Measurements from ENCODE around the gene CD200. TPM values are rescaled to one million over a fixed set of nuclear protein-coding genes. Genes with fewer than 3 reads are reported as not detected.
"Not testable (repeated sequence)": the region's sequence is repeated elsewhere in the genome, so short reads cannot be mapped to it uniquely, and the experiment has no call there.

Gene CD200
- total RNA-seq, 1 donor, result 12.1 TPM

GRCh38 chr3:112354642-112355306 is 21.8 kb downstream of the CD200 start:
- DNase-seq (ENCODE audit: low read depth in 2 of 3, low spot score in 2 of 3), result no peak

GRCh38 chr3:112355307-112355687 is 22.3 kb downstream of the CD200 start:
- no peak for DNase-seq (ENCODE audit: low read depth in 2 of 3, low spot score in 2 of 3)

GRCh38 chr3:112357930-112358780 is 25.2 kb downstream of the CD200 start:
- peak in 1 of 3 donors; percentile 19 for DNase-seq (ENCODE audit: low read depth in 2 of 3, low spot score in 2 of 3)

GRCh38 chr3:112360561-112360960 is 27.6 kb downstream of the CD200 start:
- DNase-seq (ENCODE audit: low read depth in 2 of 3, low spot score in 2 of 3), result no peak

- DNase-seq (ENCODE audit: low read depth in 2 of 3, low spot score in 2 of 3), result no peak
Measured at GRCh38 chr3:112362221-112362620, 29.3 kb downstream of the CD200 start.

GRCh38 chr3:112364291-112364690 is 31.3 kb downstream of the CD200 start:
- DNase-seq (ENCODE audit: low read depth in 2 of 3, low spot score in 2 of 3), result peak in 1 of 3 donors; percentile 12

GRCh38 chr3:112365035-112365434 is 32.1 kb downstream of the CD200 start:
- DNase-seq (ENCODE audit: low read depth in 2 of 3, low spot score in 2 of 3), result no peak

DNA sequence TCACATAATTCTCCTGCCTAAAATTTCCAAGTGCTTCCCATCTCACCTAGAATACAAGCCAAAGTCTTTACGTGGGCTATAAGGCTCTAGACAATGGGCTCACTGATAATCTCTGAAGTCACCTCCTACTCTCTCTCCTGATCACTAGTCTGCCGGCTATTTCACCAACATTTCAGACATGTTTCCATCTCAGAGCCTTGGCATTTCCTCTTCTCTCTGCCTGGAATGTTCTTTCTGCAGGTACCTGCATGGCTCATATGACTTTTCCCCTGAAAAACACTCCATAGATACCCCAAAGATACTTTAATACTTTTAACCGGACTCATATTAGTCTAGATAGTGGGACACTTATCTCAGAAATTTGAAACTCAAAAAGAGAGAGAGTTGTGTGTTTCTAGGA is 32.7 kb downstream of the CD200 start:
- DNase-seq (ENCODE audit: low read depth in 2 of 3, low spot score in 2 of 3), result no peak

GRCh38 chr3:112366522-112366921 is 33.6 kb downstream of the CD200 start:
- DNase-seq (ENCODE audit: low read depth in 2 of 3, low spot score in 2 of 3), result no peak

GRCh38 chr3:112371569-112371968 is 38.6 kb downstream of the CD200 start:
- no peak for DNase-seq (ENCODE audit: low read depth in 2 of 3, low spot score in 2 of 3)

- DNase-seq (ENCODE audit: low read depth in 2 of 3, low spot score in 2 of 3), result no peak
Measured at GRCh38 chr3:112372396-112372795, 39.4 kb downstream of the CD200 start.

DNA sequence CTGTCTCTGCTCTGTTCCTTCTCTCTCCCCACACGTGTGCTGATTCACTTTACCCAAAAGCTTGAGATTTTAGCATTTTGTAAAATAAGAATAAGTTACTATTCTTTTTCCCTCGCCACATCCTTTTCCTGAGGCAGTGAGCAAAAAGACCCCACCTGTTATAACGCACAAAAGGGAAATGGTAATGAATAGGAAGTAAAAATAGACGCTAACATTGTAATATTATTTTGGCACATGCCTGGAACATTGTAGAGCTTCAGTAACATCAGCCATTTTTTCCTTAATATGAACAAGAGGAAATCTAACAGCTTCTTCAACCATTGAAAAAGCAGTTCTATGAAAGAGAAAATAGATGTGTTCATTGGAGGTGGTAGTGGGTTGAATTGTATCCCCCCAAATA is 40.5 kb downstream of the CD200 start:
- DNase-seq (ENCODE audit: low read depth in 2 of 3, low spot score in 2 of 3), result no peak

GRCh38 chr3:112373924-112374323 is 41.0 kb downstream of the CD200 start:
- no peak for DNase-seq (ENCODE audit: low read depth in 2 of 3, low spot score in 2 of 3)

DNA sequence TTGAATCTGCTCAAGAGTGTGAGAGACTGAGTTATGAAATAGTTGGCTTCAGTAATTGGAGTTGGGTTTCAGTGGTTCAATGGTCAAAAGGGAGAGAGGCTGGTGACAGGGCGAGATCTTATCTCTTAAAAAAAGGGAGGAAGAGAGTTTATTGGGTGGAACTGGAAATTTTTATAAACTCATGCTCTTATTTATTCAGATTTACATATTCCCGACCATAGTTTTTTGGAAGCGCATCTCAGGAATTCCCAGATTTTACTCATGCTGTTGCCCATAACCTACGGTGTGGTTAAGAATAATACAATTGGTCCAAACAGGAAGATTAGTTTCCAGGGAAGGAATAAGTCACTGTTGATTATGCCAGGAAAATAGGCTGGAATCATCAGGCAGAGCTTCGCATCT is 41.4 kb downstream of the CD200 start:
- no peak for DNase-seq (ENCODE audit: low read depth in 2 of 3, low spot score in 2 of 3)

DNA sequence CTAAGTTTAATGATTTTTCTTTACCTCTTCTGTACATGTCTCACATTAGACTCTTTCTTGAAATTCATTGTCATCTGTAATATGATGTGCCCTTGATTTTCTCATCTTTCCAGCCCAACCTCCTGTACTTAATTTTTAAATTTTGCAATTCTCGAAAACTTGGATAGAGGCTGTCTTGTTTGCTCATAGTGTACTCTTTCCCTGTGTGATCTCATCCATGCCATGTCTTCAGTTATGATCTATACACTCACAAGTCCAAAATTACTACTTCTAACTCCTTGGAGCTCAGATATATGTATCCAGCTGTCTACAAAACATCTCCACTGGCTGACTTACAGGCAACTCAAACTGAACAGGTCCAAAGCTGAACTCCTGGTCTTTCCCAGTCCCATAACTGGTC is 42.2 kb downstream of the CD200 start:
- no peak for DNase-seq (ENCODE audit: low read depth in 2 of 3, low spot score in 2 of 3)

- DNase-seq (ENCODE audit: low read depth in 2 of 3, low spot score in 2 of 3), result no peak
Measured at GRCh38 chr3:112376241-112376911, 43.4 kb downstream of the CD200 start.

GRCh38 chr3:112376992-112377391 is 44.0 kb downstream of the CD200 start:
- peak in 1 of 3 donors; percentile 40 for DNase-seq (ENCODE audit: low read depth in 2 of 3, low spot score in 2 of 3)

DNA sequence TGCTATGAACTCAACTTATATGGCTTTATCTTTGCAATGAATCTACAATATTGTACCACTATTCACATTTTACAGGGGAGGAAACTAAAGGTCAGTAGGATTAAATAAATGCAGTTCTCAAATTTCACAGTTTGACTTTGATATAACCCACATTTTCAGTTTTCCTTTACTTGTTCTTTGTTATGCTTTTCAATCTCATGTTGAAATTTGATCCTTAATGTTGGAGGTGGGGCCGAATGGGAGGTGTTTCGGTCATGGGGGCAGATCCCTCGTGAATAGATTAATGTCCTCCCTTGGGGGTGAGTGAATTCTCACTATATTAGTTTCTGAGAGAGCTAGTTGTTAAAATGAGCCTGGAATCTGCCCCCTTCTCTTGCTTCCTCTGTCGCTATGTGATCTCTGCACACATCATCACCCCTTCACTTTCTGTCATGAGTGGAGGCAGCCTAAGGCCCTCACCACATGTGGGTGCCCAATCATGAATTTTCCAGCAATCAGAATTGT is 44.7 kb downstream of the CD200 start:
- DNase-seq (ENCODE audit: low read depth in 2 of 3, low spot score in 2 of 3), result no peak

- DNase-seq (ENCODE audit: low read depth in 2 of 3, low spot score in 2 of 3), result not testable (repeated sequence)
Measured at GRCh38 chr3:112378347-112378746, 45.4 kb downstream of the CD200 start.

DNA sequence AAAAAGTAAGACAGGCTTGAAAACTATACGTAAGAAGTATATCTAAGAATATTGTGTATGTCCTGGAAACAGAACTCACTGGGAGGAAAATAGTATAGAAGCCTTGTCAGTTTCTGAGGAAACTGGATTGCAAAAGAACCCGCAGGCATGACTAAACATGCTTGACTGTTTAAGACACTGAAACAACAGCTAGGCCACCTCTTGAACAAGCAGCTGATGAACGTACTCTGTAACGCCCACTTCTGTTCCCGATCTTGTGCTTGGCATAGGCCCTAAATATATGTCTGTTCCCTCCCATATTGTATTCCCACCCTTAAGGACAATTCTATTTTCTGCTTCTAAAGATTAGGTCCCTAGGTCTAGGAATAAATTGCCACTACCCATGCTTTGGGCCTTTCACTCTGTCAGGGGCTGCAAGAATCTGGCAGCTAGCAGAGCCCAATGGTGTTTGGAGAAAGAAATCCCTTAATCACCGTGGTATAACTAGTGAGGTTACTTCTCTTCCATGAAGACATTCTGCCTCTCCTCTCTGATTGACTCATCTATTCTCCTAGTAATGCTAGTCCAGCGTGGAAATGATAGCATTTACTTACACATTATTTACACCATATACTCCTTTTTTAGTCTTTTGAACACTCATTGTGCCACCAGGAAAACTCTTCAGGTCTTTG is 46.2 kb downstream of the CD200 start:
- DNase-seq (ENCODE audit: low read depth in 2 of 3, low spot score in 2 of 3), result peak in 2 of 3 donors; percentile 50 to 59

Data from hematopoietic multipotent progenitor cell (in vitro differentiated cells).